ENCODE measurements around the gene APP. TPM values are rescaled to one million over a fixed set of nuclear protein-coding genes. Genes with fewer than 3 reads are reported as not detected.

Gene APP
- total and polyA plus RNA-seq, 2 of the 13 experiments (the other 11 are each of a cell fraction or from before 2014, with no cell fraction given), result 70.6 to 262 TPM

- Histone ChIP-seq H3K36me3 (replicated peaks in 1 of 2; ENCODE audit: control insufficient read depth in 1 of 2, insufficient read depth in 2 of 2, low read length in 2 of 2) (peaks cover 2 to 7% of the 10 kb centered on the region in 2 experiments; a peak in 2 of 5 replicates), H4K20me1 (ENCODE audit: insufficient read depth, low read length) (no peaks in the 10 kb centered on the region), H3K4me3 (replicated peaks in 1 of 3; ENCODE audit: insufficient read depth in 1 of 3, low read depth in 2 of 3, low read length in 3 of 3) (no peak overlapping the region), H3K9ac (ENCODE audit: insufficient read depth, low read depth, low read length) (no peak overlapping the region), H2AFZ (ENCODE audit: low read length) (no peak overlapping the region), H3K79me2 (ENCODE audit: insufficient read depth, low read length) (no peaks in the 10 kb centered on the region), H3K27me3 (ENCODE audit: control insufficient read depth in 1 of 2, insufficient read depth in 2 of 2, low read length in 2 of 2) (no peaks in the 10 kb centered on the region), H3K9me3 (ENCODE audit: low read length) (no peaks in the 10 kb centered on the region), H3K4me1 (ENCODE audit: insufficient read depth, low read length) (no peaks in the 10 kb centered on the region), H3K27ac (ENCODE audit: extremely low read length, insufficient read depth, low read length) (no peak overlapping the region), H3K4me2 (ENCODE audit: low read depth, low read length) (no peak overlapping the region)
- DNase-seq (ENCODE audit: low spot score) (no peak), ATAC-seq (no peak), FAIRE-seq (no peak)
- intact Hi-C loops (cut with micrococcal nuclease; ENCODE audit: unreplicated experiment) (no loop called here), in situ Hi-C loops (cut with HindIII; ENCODE audit: extremely low pct_ligation_motif_present, low pct_unique_long_range_greater_than_20kb) (no loop called here)
- POLR2A ChIA-PET, result no interaction called here
- 61% methylated on average over 2 of the region's 2 CpGs for WGBS (ENCODE audit: low lambda C conversion rate)
- CTCF ChIA-PET (ENCODE audit: low intra/inter-chr PET ratio, low total read pairs), result no interaction called here
- TF ChIP-seq PTBP1 (IDR thresholded peaks at IDR 0.05; ENCODE audit: low read depth, low read length, poor library complexity, severe bottlenecking) (no peak), NBN (conservative IDR thresholded peaks at IDR 0.05) (no peak), SRSF9 (IDR thresholded peaks at IDR 0.05; ENCODE audit: borderline replicate concordance, insufficient read depth, low read depth, low read length, poor library complexity, severe bottlenecking) (no peak), EHMT2 (IDR thresholded peaks at IDR 0.05; ENCODE audit: borderline replicate concordance, low read depth, low read length) (no peak), MAFF (IDR thresholded peaks at IDR 0.05; ENCODE audit: low read depth, low read length) (no peak), ARID2 (CRISPR knock-in tag; IDR thresholded peaks at IDR 0.05; ENCODE audit: borderline replicate concordance) (no peak)
- TF ChIP-seq, protein P1, sequence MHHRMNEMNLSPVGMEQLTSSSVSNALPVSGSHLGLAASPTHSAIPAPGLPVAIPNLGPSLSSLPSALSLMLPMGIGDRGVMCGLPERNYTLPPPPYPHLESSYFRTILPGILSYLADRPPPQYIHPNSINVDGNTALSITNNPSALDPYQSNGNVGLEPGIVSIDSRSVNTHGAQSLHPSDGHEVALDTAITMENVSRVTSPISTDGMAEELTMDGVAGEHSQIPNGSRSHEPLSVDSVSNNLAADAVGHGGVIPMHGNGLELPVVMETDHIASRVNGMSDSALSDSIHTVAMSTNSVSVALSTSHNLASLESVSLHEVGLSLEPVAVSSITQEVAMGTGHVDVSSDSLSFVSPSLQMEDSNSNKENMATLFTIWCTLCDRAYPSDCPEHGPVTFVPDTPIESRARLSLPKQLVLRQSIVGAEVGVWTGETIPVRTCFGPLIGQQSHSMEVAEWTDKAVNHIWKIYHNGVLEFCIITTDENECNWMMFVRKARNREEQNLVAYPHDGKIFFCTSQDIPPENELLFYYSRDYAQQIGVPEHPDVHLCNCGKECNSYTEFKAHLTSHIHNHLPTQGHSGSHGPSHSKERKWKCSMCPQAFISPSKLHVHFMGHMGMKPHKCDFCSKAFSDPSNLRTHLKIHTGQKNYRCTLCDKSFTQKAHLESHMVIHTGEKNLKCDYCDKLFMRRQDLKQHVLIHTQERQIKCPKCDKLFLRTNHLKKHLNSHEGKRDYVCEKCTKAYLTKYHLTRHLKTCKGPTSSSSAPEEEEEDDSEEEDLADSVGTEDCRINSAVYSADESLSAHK (CRISPR knock-in tag; IDR thresholded peaks at IDR 0.05; ENCODE audit: borderline replicate concordance), result no peak
- no TSS peak for BruUV-seq (replicated peaks)
Observed at GRCh38 chr21:25956993-25957714, 213.4 kb downstream of the APP start.

Measured in HepG2 (cell line).